HG03280 (cell line): ENCODE measurements around the gene RETSAT.
"Not testable (repeated sequence)": the region's sequence is repeated elsewhere in the genome, so short reads cannot be mapped to it uniquely, and the experiment has no call there.

Experiments used
- ATAC-seq: cut with Tn5 transposase; IDR thresholded peaks from one replicate; pipeline ENCODE4 v1.9.1; 2021; ENCODE audit warnings: mild to moderate bottlenecking, moderate library complexity; ENCODE audit not compliant: unreplicated experiment

RETSAT gene

GRCh38 chr2:85354286-85355072 lies at the start of gene RETSAT, which contains the start of gene ELMOD3:
RETSAT (minus strand) TSS chr2:85354528; CDS start chr2:85354507, 21 bp downstream.
ELMOD3 (plus strand) TSS chr2:85354769; CDS start chr2:85357199, 2,430 bp downstream.
- ATAC-seq, result peak; percentile 96

- ATAC-seq, result no peak
Observed at GRCh38 chr2:85401844-85402243, 47.5 kb upstream of the RETSAT start.

GRCh38 chr2:85401464-85401805 lies 47.1 kb upstream of the RETSAT start:
- ATAC-seq, result no peak

GRCh38 chr2:85400541-85401463 lies 46.5 kb upstream of the RETSAT start:
- no peak for ATAC-seq

GRCh38 chr2:85400023-85400422 lies 45.7 kb upstream of the RETSAT start:
- ATAC-seq, result no peak

- ATAC-seq, result no peak
Observed at GRCh38 chr2:85399183-85399455, 44.8 kb upstream of the RETSAT start.

- no peak for ATAC-seq
Observed at GRCh38 chr2:85398426-85399182, 44.3 kb upstream of the RETSAT start.

GRCh38 chr2:85397925-85398331 lies 43.6 kb upstream of the RETSAT start:
- ATAC-seq, result no peak

GRCh38 chr2:85396531-85397470 lies 42.5 kb upstream of the RETSAT start:
- no peak for ATAC-seq

GRCh38 chr2:85395912-85396475 lies 41.7 kb upstream of the RETSAT start:
- no peak for ATAC-seq

GRCh38 chr2:85394976-85395375 lies 40.6 kb upstream of the RETSAT start:
- no peak for ATAC-seq

- no peak for ATAC-seq
Observed at GRCh38 chr2:85394261-85394681, 39.9 kb upstream of the RETSAT start.

GRCh38 chr2:85393836-85394235 lies 39.5 kb upstream of the RETSAT start:
- no peak for ATAC-seq

- no peak for ATAC-seq
Observed at GRCh38 chr2:85390941-85391669, 36.8 kb upstream of the RETSAT start.

- ATAC-seq, result no peak
Observed at GRCh38 chr2:85388878-85389538, 34.7 kb upstream of the RETSAT start.

- ATAC-seq, result no peak
Observed at GRCh38 chr2:85387754-85388153, 33.4 kb upstream of the RETSAT start.

GRCh38 chr2:85385746-85386145 lies 31.4 kb upstream of the RETSAT start:
- no peak for ATAC-seq

- no peak for ATAC-seq
Observed at GRCh38 chr2:85383850-85384249, 29.5 kb upstream of the RETSAT start.

GRCh38 chr2:85383151-85383550 lies 28.8 kb upstream of the RETSAT start:
- ATAC-seq, result not testable (repeated sequence)
